Measurements from ENCODE around the gene APBB1. TPM values are rescaled to one million over a fixed set of nuclear protein-coding genes. Genes with fewer than 3 reads are reported as not detected.

APBB1 gene
- total RNA-seq, 1 experiment from 2014 or later, result 34.8 TPM

DNA sequence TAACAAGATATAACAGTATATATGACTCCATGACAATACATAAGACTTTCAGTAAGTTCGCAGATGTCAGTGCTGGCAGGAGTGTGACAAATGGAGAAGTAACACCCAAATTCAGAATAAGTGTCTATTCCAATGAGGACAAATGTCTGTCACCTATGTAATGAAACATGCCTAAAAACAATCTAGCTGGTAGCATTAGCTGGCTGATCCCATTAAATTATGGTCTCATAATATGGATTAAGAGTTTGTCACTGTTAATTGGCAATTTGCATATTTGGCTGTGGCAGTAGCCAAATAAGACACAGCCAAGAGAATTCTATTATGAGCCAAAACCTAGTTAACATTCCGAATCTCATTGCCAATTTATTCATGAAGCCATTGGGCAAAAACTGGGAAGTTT is 68.4 kb downstream of the APBB1 start:
- no peak overlapping the region for H3K27ac ChIP-seq (ENCODE audit: insufficient read length, low read depth, low read length)
- Mint-ChIP-seq H3K27me3 (ENCODE audit: low read depth) (no peaks in the 10 kb centered on the region), H3K4me3 (no peak overlapping the region), H3K27ac (no peak overlapping the region), H3K9me3 (peaks cover 12 to 13% of the 10 kb centered on the region in 2 experiments), H3K4me1 (peaks cover 26 to 27% of the 10 kb centered on the region in 2 experiments), H3K36me3 (ENCODE audit: insufficient read depth in 1 of 3, low read depth in 3 of 3) (peaks cover 4 to 17% (median 9%) of the 10 kb centered on the region in 3 experiments; a peak in 6 of 7 replicates)
- H3K4me1 ChIP-seq (ENCODE audit: insufficient read depth, low read length), result no peaks in the 10 kb centered on the region
- H3K14ac ChIP-seq (ENCODE audit: insufficient read depth, low read length), result no peak overlapping the region
- H4K91ac ChIP-seq (ENCODE audit: insufficient read length, low read depth, low read length), result no peak overlapping the region
- no peak overlapping the region for H2BK20ac ChIP-seq (ENCODE audit: low read depth, low read length, poor library complexity, severe bottlenecking)
- no peak overlapping the region for H3K4me2 ChIP-seq (ENCODE audit: insufficient read depth, insufficient read length, low read length)
- no peak overlapping the region for H2BK120ac ChIP-seq (ENCODE audit: low read depth, low read length, poor library complexity, severe bottlenecking)
- no peak overlapping the region for H3K9ac ChIP-seq (ENCODE audit: extremely low read depth, insufficient read length, low read length)
- no peak overlapping the region for H2BK15ac ChIP-seq (ENCODE audit: low read depth, low read length)
- no peak overlapping the region for H4K8ac ChIP-seq (replicated peaks; ENCODE audit: insufficient read length, low read depth, low read length)
- no peak overlapping the region for H3T11ph ChIP-seq (ENCODE audit: low read length)
- no peak for DNase-seq
- H3K18ac ChIP-seq (ENCODE audit: insufficient read length, low read depth, low read length), result no peak overlapping the region
- H2BK5ac ChIP-seq (ENCODE audit: insufficient read length, low read length), result no peak overlapping the region
- H2BK12ac ChIP-seq (ENCODE audit: insufficient read length, low read depth, low read length), result no peak overlapping the region
- WGBS (ENCODE audit: extremely low coverage, insufficient read length, low lambda C conversion rate), result no CpG with 5 or more reads among the region's 2 CpGs
- H3K79me1 ChIP-seq (ENCODE audit: insufficient read depth, low read depth, low read length, poor library complexity, severe bottlenecking), result no peaks in the 10 kb centered on the region
- no peak overlapping the region for H2AFZ ChIP-seq (ENCODE audit: low read length)
- no peaks in the 10 kb centered on the region for H3K27me3 ChIP-seq (ENCODE audit: insufficient read depth, low read length)
- no peak overlapping the region for H3K4ac ChIP-seq (ENCODE audit: low read depth, low read length)
- no peaks in the 10 kb centered on the region for H3K23me2 ChIP-seq (ENCODE audit: insufficient read length, low read depth, low read length, poor library complexity, severe bottlenecking)
- H3K56ac ChIP-seq (ENCODE audit: insufficient read length, low read depth, low read length), result no peak overlapping the region
- H3K9me3 ChIP-seq (ENCODE audit: control insufficient read depth, low read depth, low read length), result no peaks in the 10 kb centered on the region
- H4K20me1 ChIP-seq (ENCODE audit: control insufficient read depth, insufficient read depth, insufficient read length), result no peaks in the 10 kb centered on the region
- no peak overlapping the region for H3K23ac ChIP-seq (ENCODE audit: insufficient read length, low read depth, low read length)
- no peaks in the 10 kb centered on the region for H3K79me2 ChIP-seq (ENCODE audit: insufficient read depth, low read length)
- no peak overlapping the region for H4K5ac ChIP-seq (ENCODE audit: insufficient read length, low read depth, low read length)
- TF ChIP-seq, protein P1, sequence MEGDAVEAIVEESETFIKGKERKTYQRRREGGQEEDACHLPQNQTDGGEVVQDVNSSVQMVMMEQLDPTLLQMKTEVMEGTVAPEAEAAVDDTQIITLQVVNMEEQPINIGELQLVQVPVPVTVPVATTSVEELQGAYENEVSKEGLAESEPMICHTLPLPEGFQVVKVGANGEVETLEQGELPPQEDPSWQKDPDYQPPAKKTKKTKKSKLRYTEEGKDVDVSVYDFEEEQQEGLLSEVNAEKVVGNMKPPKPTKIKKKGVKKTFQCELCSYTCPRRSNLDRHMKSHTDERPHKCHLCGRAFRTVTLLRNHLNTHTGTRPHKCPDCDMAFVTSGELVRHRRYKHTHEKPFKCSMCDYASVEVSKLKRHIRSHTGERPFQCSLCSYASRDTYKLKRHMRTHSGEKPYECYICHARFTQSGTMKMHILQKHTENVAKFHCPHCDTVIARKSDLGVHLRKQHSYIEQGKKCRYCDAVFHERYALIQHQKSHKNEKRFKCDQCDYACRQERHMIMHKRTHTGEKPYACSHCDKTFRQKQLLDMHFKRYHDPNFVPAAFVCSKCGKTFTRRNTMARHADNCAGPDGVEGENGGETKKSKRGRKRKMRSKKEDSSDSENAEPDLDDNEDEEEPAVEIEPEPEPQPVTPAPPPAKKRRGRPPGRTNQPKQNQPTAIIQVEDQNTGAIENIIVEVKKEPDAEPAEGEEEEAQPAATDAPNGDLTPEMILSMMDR (conservative IDR thresholded peaks at IDR 0.05), result no peak
- H2AK5ac ChIP-seq (ENCODE audit: insufficient read length, low read length), result no peak overlapping the region

Measured in H9 (cell line).